Endothelial cell of umbilical vein (primary cell): ENCODE data around the gene SCGB1C1. TPM values are rescaled to one million over a fixed set of nuclear protein-coding genes. Genes with fewer than 3 reads are reported as not detected.

Experiments used
- BruUV-seq: library from RNA; stranded (reverse); fragments of 400-500 nt; replicated peaks from 2 replicates; lab custom pipeline; 2021; lab: Mats Ljungman, UMichigan
- CTCF ChIA-PET: fragments of 300-600, 350-600 bp; sonication (Branson Sonifier 250); formaldehyde crosslinking; loops from one replicate; lab custom pipeline; 2021; ENCODE audit warnings: antibody characterized with exemption, inconsistent platforms; lab: Charles Lee
- POLR2A ChIA-PET: fragments of 300-600, 350-600 bp; sonication (Branson Sonifier 250); formaldehyde crosslinking; loops from one replicate; lab custom pipeline; 2021; ENCODE audit warnings: antibody characterized with exemption, inconsistent platforms; lab: Charles Lee
- DNase-seq: peaks from one replicate; pipeline ENCODE4 v3.0.0-alpha.2; 2011; ENCODE audit warnings: low read depth, low spot score
- FAIRE-seq: peaks from 2 replicates; lab custom pipeline; 2011; peaks lifted over from hg19 to GRCh38; lab: Jason Lieb, UNC
- H2AFZ ChIP-seq: 2 replicates; pipeline ENCODE4 v1.6.0; 2012; ENCODE audit warnings: low read depth, low read length, control low read depth, inconsistent platforms
- H3K27ac ChIP-seq: 2 replicates; pipeline ENCODE4 v1.5.1; 2011; ENCODE audit warnings: low read depth, mild to moderate bottlenecking, control low read depth, low read length, moderate library complexity; ENCODE audit not compliant: insufficient read depth
- H3K27me3 ChIP-seq, 2 experiments: 2 replicates each; pipeline versions ENCODE4 v1.6.0 to v1.6.1; 2011; ENCODE audit warnings: low read length in 2 of 2, mixed read lengths in 1 of 2; ENCODE audit not compliant: control insufficient read depth in 2 of 2, insufficient read depth in 2 of 2
- H3K36me3 ChIP-seq, 2 experiments: 2 replicates in 1 of 2; 3 replicates in 1 of 2; pipeline ENCODE4 v1.5.1; 2011; ENCODE audit warnings: low read length in 2 of 2, mild to moderate bottlenecking in 1 of 2, moderate library complexity in 1 of 2; ENCODE audit not compliant: control insufficient read depth in 2 of 2, insufficient read depth in 2 of 2; ENCODE audit errors: extremely low read depth in 1 of 2
- H3K4me1 ChIP-seq: 3 replicates; pipeline ENCODE4 v1.5.1; 2011; ENCODE audit warnings: mild to moderate bottlenecking, low read length; ENCODE audit not compliant: control insufficient read depth, insufficient read depth; ENCODE audit errors: extremely low read depth
- H3K4me2 ChIP-seq: 2 replicates; pipeline ENCODE4 v1.6.1; 2011; ENCODE audit warnings: low read length, control low read depth, mixed read lengths; ENCODE audit not compliant: insufficient read depth
- H3K4me3 ChIP-seq, 3 experiments: fragments of 200-600 bp in 1 of 3; sonication (generic), shearing (Covaris generic) in 1 of 3; replicated peaks in 1 of 3; 2 replicates each; pipeline ENCODE4 v1.5.1; 2011 to 2016; ENCODE audit warnings: control low read depth in 3 of 3, low read length in 3 of 3, mild to moderate bottlenecking in 2 of 3, inconsistent platforms in 1 of 3, low read depth in 1 of 3, moderate library complexity in 1 of 3; ENCODE audit not compliant: insufficient read depth in 1 of 3
- H3K79me2 ChIP-seq: 2 replicates; pipeline ENCODE4 v1.6.0; 2012; ENCODE audit warnings: low read length, inconsistent platforms; ENCODE audit not compliant: control insufficient read depth, insufficient read depth
- H3K9ac ChIP-seq: replicated peaks from 2 replicates; pipeline ENCODE3; 2011; ENCODE audit warnings: low read length, control low read depth; ENCODE audit not compliant: insufficient read depth; ENCODE audit errors: extremely low read depth
- H3K9me1 ChIP-seq: replicated peaks from 3 replicates; pipeline ENCODE4 v1.6.0; 2011; ENCODE audit warnings: mild to moderate bottlenecking, low read length; ENCODE audit not compliant: control insufficient read depth, insufficient read depth; ENCODE audit errors: extremely low read depth
- H3K9me3 ChIP-seq: replicated peaks from 2 replicates; pipeline ENCODE4 v1.5.1; 2012; ENCODE audit warnings: low read length, inconsistent platforms; ENCODE audit not compliant: control insufficient read depth, insufficient read depth
- H4K20me1 ChIP-seq: replicated peaks from 2 replicates; pipeline ENCODE3; 2011; ENCODE audit warnings: mild to moderate bottlenecking, low read length; ENCODE audit not compliant: control insufficient read depth, insufficient read depth; ENCODE audit errors: extremely low read depth
- EZH2 ChIP-seq: IDR thresholded peaks from 2 replicates; pipeline ENCODE4 v1.6.1; 2012; ENCODE audit warnings: borderline replicate concordance, low read depth, mild to moderate bottlenecking, moderate library complexity, low read length, inconsistent platforms; ENCODE audit not compliant: severe bottlenecking
- FOS ChIP-seq: IDR thresholded peaks from 2 replicates; pipeline ENCODE4 v1.6.1; 2011; ENCODE audit warnings: mild to moderate bottlenecking, low read length, moderate library complexity, borderline replicate concordance; ENCODE audit not compliant: insufficient read depth
- GATA2 ChIP-seq: IDR thresholded peaks from 2 replicates; pipeline ENCODE4 v1.7.0; 2011; ENCODE audit warnings: low read depth, mild to moderate bottlenecking, moderate library complexity, mixed read lengths, low read length; ENCODE audit not compliant: insufficient read length, insufficient read depth
- JUN ChIP-seq: IDR thresholded peaks from 2 replicates; pipeline ENCODE4 v1.6.1; 2011; ENCODE audit warnings: borderline replicate concordance, low read depth; ENCODE audit not compliant: insufficient read length, insufficient read depth
- MYC ChIP-seq: IDR thresholded peaks from one replicate; pipeline ENCODE4 v1.6.1; 2011; ENCODE audit warnings: mild to moderate bottlenecking, low read depth, low read length
- POLR2A ChIP-seq: IDR thresholded peaks from 2 replicates; pipeline ENCODE4 v1.6.1; 2012; ENCODE audit warnings: low read depth, mild to moderate bottlenecking, control low read depth, low read length
- POLR2AphosphoS5 ChIP-seq: IDR thresholded peaks from 2 replicates; pipeline ENCODE4 v1.6.1; 2012; ENCODE audit warnings: low read depth, mild to moderate bottlenecking, control low read depth, low read length, moderate library complexity; ENCODE audit not compliant: insufficient read depth
- dilution Hi-C: fragments of 300-500 bp; cut with MboI; formaldehyde crosslinking; loops from one replicate; pipeline ENCODE4 v1.15.0; 2019; ENCODE audit warnings: low sequenced_read_pairs; ENCODE audit not compliant: extremely low pct_ligation_motif_present
- intact Hi-C: fragments of 100-400 bp; cut with micrococcal nuclease; formaldehyde crosslinking; loops from one replicate; pipeline ENCODE4 v1.10.0; 2022
- polyA plus RNA-seq, 4 experiments: library from polyadenylated mRNA; depleted of rRNA in 3 of 4; stranded (reverse) in 3 of 4; unstranded in 1 of 4; fragments of >200 nt; gene quantifications; 2 replicates each; pipeline versions ENCODE4 v1.2.1 to v1.2.3, GENCODE V29; 2011 to 2012; ENCODE audit warnings: missing spikeins in 1 of 4
- total RNA-seq: library from RNA; stranded (reverse); gene quantifications from 2 replicates; pipeline ENCODE4 v1.2.3, GENCODE V29; 2021
- TF ChIP-seq, protein P1 (sequence below): IDR thresholded peaks from 2 replicates; pipeline ENCODE4 v1.6.1; 2011; ENCODE audit not compliant: insufficient read depth, insufficient read length
- TF ChIP-seq, protein P2 (sequence below), 2 donors: IDR thresholded peaks; 1 replicate in 1 of 2; 2 replicates in 1 of 2; pipeline ENCODE4 v1.5.1; 2011; ENCODE audit warnings: low read length in 2 of 2, mild to moderate bottlenecking in 2 of 2, moderate library complexity in 2 of 2, control low read depth in 1 of 2, inconsistent platforms in 1 of 2, low read depth in 1 of 2; ENCODE audit not compliant: insufficient read depth in 1 of 2; ENCODE audit errors: extremely low read depth in 1 of 2

SCGB1C1 gene
- total and polyA plus RNA-seq, 2 donors (not counting 3 experiments of a cell fraction or from before 2014, with no cell fraction given): not detected

DNA sequence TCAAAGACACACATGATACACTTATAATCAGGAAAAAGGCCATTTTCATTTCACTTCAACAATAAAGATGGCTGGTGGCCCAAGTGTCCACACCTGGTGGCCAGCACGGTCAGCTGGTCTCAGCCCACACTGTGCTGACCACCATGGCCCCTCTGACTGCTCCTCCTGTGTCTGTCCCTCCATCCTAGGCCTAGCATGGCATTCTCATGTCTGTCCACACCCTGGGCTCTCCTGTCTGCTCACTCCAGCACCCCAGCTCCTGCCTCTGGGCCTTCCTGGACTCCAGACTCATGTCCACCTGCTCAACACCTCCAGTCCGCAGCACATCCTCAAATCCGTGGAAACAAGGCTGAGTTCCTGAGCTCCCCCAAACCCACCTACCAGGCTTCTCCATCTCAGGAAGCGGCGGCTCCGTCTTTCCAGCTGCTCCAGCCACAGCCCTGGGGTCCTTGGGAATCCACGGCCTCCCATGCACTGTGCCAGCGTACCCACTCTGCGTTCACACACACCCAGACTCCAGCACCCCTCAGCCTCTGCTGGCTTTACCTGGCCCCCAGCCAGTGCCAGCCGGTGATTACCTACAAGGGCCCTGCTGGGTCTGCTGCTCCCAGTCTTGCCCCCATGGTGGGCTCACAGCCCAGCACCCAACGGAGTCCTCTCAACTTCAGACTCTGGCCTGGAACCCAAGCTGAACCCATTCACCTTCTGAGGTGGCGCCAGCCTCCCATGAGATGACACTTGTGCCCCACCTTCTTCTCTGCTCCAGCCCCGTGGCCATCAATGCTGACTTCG, 29.3 kb downstream of the SCGB1C1 start:
- CTCF ChIA-PET: interaction anchor here (1.6 kb wide), 1 partner anchor 13 kb away, joined by 5 read pairs; no protein-coding TSS in a partner anchor
- no peak overlapping the region for H3K27ac ChIP-seq

More for the DNA sequence above, 29.3 kb downstream of the SCGB1C1 start:
- POLR2A ChIA-PET: no interaction called here
- H3K4me3 ChIP-seq: no peak overlapping the region
- no peak for FAIRE-seq
- BruUV-seq: no TSS peak
- no peaks in the 10 kb centered on the region for H3K27me3 ChIP-seq
- H4K20me1 ChIP-seq: no peaks in the 10 kb centered on the region
- no peak overlapping the region for H3K9ac ChIP-seq
- H3K9me1 ChIP-seq: no peaks in the 10 kb centered on the region
- no peak for DNase-seq
- no peak for TF ChIP-seq JUN
- TF ChIP-seq POLR2A: no peak
- no peak for TF ChIP-seq MYC
- TF ChIP-seq POLR2AphosphoS5: no peak
- TF ChIP-seq, protein P1, sequence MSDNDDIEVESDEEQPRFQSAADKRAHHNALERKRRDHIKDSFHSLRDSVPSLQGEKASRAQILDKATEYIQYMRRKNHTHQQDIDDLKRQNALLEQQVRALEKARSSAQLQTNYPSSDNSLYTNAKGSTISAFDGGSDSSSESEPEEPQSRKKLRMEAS: no peak
- no peak for TF ChIP-seq FOS
- TF ChIP-seq, protein P2, sequence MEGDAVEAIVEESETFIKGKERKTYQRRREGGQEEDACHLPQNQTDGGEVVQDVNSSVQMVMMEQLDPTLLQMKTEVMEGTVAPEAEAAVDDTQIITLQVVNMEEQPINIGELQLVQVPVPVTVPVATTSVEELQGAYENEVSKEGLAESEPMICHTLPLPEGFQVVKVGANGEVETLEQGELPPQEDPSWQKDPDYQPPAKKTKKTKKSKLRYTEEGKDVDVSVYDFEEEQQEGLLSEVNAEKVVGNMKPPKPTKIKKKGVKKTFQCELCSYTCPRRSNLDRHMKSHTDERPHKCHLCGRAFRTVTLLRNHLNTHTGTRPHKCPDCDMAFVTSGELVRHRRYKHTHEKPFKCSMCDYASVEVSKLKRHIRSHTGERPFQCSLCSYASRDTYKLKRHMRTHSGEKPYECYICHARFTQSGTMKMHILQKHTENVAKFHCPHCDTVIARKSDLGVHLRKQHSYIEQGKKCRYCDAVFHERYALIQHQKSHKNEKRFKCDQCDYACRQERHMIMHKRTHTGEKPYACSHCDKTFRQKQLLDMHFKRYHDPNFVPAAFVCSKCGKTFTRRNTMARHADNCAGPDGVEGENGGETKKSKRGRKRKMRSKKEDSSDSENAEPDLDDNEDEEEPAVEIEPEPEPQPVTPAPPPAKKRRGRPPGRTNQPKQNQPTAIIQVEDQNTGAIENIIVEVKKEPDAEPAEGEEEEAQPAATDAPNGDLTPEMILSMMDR (IDR thresholded peaks at IDR 0.05; ENCODE audit: extremely low read depth in 1 of 2, insufficient read depth in 1 of 2, low read depth in 1 of 2, low read length in 2 of 2): no peak
- TF ChIP-seq GATA2: no peak
- no peak for TF ChIP-seq EZH2
- no peak overlapping the region for H2AFZ ChIP-seq
- no peaks in the 10 kb centered on the region for H3K4me1 ChIP-seq
- no peaks in the 10 kb centered on the region for H3K9me3 ChIP-seq
- peaks cover 0 to 3% of the 10 kb centered on the region in 2 experiments for H3K36me3 ChIP-seq
- dilution Hi-C loops (no loop called here), intact Hi-C loops (no loop called here)
- no peak overlapping the region for H3K4me2 ChIP-seq
- no peaks in the 10 kb centered on the region for H3K79me2 ChIP-seq
